SIG-M5 (cell line): ENCODE results near the gene LMBR1L.

Source experiments
- DNase-seq: peaks from one replicate; lab custom pipeline; 2025; lab: John Stamatoyannopoulos, UW

LMBR1L gene

GRCh38 chr12:49054096-49054495 lies 56.6 kb downstream of the LMBR1L start:
- DNase-seq: no peak

- DNase-seq: no peak
These were observed 58.0 kb downstream of the LMBR1L start for GRCh38 chr12:49052451-49053208.

GRCh38 chr12:49051777-49052438 lies 58.7 kb downstream of the LMBR1L start:
- no peak for DNase-seq

DNA sequence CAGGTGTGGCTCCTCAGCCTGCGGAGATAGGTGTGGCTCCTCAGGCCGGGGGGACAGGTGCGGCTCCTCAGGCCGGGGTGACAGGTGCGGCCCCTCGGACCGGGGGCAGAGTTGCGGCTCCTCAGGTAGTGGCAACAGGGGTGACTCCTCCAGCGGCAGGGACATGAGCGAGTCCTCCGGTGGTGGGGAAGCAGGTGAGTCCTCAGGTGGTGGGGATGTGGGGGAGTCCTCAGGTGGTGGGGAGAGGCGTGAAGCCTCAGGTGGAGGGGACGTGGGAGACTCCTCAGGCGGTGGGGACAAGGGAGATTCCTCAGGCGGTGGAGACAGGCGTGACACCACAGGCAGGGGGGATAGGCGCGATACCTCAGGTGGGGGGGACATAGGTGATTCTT lies 59.3 kb downstream of the LMBR1L start:
- no peak for DNase-seq

- DNase-seq: no peak
These were observed 59.9 kb downstream of the LMBR1L start for GRCh38 chr12:49050507-49051372.

DNA sequence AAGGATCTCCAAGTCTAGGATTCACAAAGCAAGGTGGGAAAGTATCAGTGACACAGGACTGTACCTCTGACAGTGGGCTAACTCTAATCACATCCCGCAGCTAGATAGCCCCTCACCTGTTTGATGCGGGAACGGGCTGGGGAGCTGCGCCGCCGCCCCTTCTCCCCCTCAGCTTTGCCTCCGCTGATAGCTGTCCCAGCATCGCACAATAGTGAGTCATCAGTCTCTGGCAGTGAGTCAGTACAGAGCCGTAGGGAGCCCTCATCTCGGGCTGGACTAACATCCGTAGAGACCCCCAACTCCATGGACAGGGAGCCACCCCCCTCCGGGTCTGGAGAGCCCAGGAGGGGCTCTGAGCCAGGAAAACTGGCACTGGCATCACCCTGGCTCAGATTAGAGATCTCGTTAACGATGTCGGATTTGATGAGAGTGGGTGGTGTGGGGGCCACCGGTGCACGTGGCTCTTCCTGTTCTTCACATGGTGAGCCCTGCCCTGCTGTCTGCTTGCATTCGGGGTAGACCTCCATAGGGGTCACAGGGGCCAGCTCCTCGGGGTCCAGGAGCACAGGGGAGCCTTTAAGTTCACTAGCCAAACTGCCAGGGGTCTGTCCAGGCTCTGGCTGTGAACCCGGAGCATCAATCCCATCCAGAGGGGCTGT lies 61.0 kb downstream of the LMBR1L start:
- no peak for DNase-seq

DNA sequence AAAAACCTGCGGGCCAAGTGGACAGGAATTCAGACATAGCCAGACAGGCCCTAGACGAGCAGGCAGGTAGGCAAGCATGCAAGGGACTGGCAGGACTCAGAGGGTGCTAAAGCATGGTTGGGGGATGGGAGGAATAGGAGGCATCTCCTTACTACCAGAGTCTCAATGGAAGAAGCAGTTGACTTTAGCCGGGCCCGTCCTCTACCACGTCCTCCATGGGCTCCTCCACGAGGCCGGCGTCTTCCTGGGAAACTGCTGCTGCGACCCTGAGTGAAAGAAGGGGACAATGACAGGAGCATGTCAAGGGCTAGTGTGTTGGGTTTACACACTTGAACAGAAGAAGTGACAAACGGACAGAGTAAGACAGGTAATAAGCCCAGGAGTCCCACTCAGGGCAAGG lies 61.7 kb downstream of the LMBR1L start:
- no peak for DNase-seq
